ENCODE data around the gene TBC1D32.
A peak's percentile ranks its signal among the peaks of the same experiment; 100 is the strongest.
"Not testable (repeated sequence)": the region's sequence is repeated elsewhere in the genome, so short reads cannot be mapped to it uniquely, and the experiment has no call there.

The TBC1D32 gene

DNA sequence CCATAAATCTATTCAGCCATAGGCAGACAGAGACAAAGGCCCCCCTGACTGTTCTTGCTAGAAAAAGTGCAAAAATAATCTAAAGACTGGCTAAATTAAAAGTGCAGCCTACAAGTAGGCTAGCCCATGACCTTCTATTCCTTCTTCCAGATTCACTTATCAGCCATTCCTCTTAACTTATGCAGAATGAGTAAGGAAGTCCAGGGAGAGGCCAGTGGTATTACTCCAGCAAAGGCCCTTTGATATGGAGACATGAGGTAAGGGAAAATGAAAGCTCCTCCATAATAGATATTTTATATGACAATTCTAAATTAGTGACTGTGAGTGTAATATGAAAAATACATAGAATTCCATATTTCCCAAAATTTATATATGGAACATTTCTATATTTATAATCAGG lies 199.4 kb downstream of the TBC1D32 start:
- no peak for DNase-seq (ENCODE audit: low read depth in 1 of 2, low spot score in 1 of 2)
- TF ChIP-seq JUND (IDR thresholded peaks at IDR 0.05; ENCODE audit: low read depth): no peak
- in situ Hi-C loops (cut with HindIII; ENCODE audit: low pct_unique_long_range_greater_than_20kb, low sequenced_read_pairs): no loop called here

DNA sequence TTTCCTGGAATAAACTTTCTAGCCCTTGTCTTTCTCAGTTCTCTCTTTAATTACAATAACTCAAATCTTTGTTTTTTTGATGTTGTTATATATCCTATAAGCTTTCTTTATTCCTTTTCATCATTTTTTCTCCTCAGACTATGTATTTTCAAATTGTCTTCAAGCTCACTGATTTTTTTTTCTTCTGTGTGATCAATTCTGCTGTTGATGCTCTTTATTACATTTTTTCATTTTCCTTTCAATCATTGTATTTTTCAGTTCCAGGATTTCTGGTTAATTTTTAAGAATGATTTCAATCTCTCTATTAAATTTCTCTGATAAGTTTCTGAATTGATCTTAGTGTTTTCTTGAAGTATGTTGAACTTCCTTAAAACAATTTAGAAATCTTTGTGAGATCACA lies 209.7 kb downstream of the TBC1D32 start:
- DNase-seq (ENCODE audit: low read depth in 1 of 2, low spot score in 1 of 2): no peak
- in situ Hi-C loops (cut with HindIII; ENCODE audit: low pct_unique_long_range_greater_than_20kb, low sequenced_read_pairs): no loop called here
- TF ChIP-seq JUND (IDR thresholded peaks at IDR 0.05; ENCODE audit: low read depth): no peak

DNA sequence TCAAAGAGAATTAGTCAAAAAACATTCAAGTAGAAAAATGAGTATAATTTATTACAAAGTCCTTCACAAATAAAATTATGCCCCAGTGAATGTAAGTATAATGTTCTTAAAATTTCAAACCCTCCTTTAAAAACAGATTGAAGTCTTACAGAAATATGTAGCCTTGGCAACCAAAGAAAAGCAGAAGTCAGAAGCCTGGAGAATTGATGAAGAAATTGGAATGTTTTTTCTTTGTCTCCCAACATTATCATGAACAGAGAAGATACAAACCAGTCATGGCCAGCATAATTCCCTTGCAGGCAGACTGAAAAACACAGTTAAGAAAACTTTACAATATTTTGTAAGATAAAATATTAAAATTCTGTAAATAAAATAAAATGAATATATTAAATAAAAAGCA lies 221.9 kb downstream of the TBC1D32 start:
- no peak for DNase-seq (ENCODE audit: low read depth in 1 of 2, low spot score in 1 of 2)
- in situ Hi-C loops (cut with HindIII; ENCODE audit: low pct_unique_long_range_greater_than_20kb, low sequenced_read_pairs): no loop called here
- TF ChIP-seq JUND (IDR thresholded peaks at IDR 0.05; ENCODE audit: low read depth): no peak

DNA sequence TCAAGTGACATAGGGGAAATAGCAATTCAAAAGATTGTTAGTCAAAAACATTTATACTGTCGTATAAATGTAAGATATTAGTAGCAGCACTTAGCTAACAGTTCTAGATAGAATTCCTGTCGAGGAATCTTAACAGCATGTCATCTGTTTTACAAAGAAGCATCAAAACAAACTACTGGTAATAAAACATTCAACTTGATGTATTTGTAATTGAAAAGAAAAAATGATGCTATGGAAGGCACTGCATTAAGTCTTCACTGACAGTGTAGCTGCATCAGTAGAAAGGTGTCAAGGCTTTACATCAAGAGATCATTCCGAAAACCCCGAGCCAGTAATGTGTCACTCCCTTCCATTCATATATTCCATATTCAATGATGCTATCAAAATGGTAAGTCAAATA lies 223.5 kb downstream of the TBC1D32 start:
- no peak for TF ChIP-seq JUND (IDR thresholded peaks at IDR 0.05; ENCODE audit: low read depth)
- no peak for DNase-seq (ENCODE audit: low read depth in 1 of 2, low spot score in 1 of 2)
- in situ Hi-C loops (cut with HindIII; ENCODE audit: low pct_unique_long_range_greater_than_20kb, low sequenced_read_pairs): no loop called here

DNA sequence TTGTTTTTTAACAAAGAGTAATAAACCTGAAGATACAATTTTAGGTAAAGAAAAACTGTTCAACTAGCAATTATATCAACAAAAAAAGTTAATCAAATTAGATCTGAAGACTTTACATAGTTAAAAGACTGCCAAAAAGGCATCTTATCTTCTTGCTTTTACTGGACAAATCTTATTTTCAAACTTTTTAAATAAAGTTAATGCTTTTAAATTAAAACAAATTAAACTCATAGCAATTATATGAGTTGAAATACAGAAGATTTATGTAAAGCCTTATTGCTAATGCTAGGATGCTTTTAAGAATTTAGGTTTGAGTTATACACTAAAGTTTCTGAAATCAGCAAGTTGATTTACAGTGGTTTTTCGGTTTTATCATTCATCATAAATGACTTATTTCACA lies 227.3 kb downstream of the TBC1D32 start:
- DNase-seq (ENCODE audit: low read depth in 1 of 2, low spot score in 1 of 2): no peak
- no peak for TF ChIP-seq JUND (IDR thresholded peaks at IDR 0.05; ENCODE audit: low read depth)
- in situ Hi-C loops (cut with HindIII; ENCODE audit: low pct_unique_long_range_greater_than_20kb, low sequenced_read_pairs): no loop called here

DNA sequence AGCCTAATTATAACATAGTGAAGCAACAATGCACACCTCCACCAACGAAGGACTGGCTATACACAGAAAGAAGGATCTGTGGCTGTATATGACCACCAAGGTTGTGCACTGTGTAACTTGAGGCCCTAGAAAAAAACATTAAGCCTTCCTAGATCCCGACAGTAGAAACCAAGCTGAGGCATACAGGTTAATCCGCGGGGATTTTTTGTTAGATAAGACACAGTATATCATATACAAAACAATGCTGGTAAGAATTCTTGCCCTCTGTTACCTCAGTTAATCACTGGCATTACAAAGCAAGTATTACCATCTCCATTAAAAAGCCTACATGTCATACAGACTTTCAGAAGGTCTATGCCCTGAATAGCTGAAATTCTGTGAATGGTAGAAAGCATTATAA lies 228.8 kb downstream of the TBC1D32 start:
- no peak for DNase-seq (ENCODE audit: low read depth in 1 of 2, low spot score in 1 of 2)
- no peak for TF ChIP-seq JUND (IDR thresholded peaks at IDR 0.05; ENCODE audit: low read depth)
- in situ Hi-C loops (cut with HindIII; ENCODE audit: low pct_unique_long_range_greater_than_20kb, low sequenced_read_pairs): no loop called here

DNA sequence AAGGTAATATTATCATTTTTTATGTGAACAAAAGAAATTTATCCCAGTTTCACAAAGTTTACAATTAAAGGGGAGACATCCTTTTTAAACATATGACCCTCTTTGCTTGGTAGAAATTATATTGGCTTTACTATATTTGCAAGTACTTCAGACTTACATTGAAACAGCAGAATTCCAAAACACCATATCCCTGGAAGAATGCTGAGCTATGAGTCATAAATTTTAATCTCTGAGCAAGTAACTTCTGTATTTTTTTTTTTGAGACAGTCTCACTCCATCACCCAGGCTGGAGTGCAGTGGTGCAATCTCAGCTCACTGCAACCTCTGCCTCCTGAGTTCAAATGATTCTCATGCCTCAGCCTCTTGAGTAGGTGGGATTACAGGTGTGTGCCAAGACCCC lies 240.4 kb downstream of the TBC1D32 start:
- in situ Hi-C loops (cut with HindIII; ENCODE audit: low pct_unique_long_range_greater_than_20kb, low sequenced_read_pairs): no loop called here
- no peak for TF ChIP-seq JUND (IDR thresholded peaks at IDR 0.05; ENCODE audit: low read depth)

DNA sequence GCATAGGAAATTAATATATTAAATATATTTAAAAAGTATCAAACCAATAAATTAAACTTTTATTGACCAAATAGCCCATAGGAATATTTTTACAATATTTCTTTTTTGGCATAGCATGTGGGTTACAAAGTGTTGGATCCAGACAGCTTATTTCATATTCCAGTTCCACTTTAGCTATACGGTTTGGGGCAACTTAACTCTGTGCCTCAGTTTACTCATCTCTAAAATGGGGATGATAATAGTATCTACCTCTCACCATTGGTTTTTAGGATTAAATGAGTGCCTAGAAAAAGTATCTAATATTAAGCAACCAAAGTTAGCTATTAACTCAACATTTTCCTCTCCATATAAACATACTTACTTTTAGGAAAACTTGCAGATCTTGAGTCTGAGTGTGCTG lies 243.8 kb downstream of the TBC1D32 start:
- in situ Hi-C loops (cut with HindIII; ENCODE audit: low pct_unique_long_range_greater_than_20kb, low sequenced_read_pairs): no loop called here
- no peak for DNase-seq (ENCODE audit: low read depth in 1 of 2, low spot score in 1 of 2)
- no peak for TF ChIP-seq JUND (IDR thresholded peaks at IDR 0.05; ENCODE audit: low read depth)

More for the DNA sequence above, 240.4 kb downstream of the TBC1D32 start:
- no peak for DNase-seq (ENCODE audit: low read depth in 1 of 2, low spot score in 1 of 2)

DNA sequence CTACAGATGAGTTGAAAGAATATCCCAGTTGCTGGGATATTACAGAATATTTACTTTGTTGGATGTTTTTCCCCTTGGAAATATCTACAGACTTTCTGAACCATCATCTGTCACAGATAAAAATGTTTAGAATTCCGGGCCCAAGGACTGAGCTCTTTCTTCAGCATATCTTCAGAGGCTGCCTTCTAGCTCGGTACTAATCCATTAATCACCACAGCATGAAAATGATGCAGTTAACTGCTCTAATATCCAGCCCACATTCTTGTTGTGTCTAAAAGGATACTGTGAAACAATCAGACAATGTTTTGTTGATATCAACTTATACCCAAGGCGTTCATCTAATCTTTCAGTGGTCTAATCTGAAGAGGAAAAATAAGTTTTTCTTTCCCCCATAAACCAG lies 247.4 kb downstream of the TBC1D32 start:
- in situ Hi-C loops (cut with HindIII; ENCODE audit: low pct_unique_long_range_greater_than_20kb, low sequenced_read_pairs): no loop called here
- no peak for TF ChIP-seq JUND (IDR thresholded peaks at IDR 0.05; ENCODE audit: low read depth)

DNA sequence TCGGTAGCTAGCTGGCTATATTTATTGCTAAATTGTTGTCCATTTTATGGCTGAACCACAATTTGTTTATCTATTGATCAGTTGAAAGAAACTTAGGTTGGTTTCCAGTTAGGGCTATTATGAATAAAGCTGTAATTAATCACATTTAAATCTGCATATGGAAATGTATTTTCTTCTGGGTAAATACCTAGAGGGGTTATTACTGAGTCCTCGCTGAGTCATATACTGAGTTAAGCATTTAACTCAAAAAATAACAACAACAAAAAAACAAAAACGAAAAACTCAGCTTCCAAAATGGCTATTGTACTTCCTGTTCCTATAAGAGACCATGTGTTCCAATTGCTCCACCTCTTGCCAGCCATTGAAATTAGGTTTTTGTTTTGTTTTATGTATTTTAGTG lies 258.2 kb downstream of the TBC1D32 start:
- in situ Hi-C loops (cut with HindIII; ENCODE audit: low pct_unique_long_range_greater_than_20kb, low sequenced_read_pairs): no loop called here
- no peak for DNase-seq (ENCODE audit: low read depth in 1 of 2, low spot score in 1 of 2)
- TF ChIP-seq JUND (IDR thresholded peaks at IDR 0.05; ENCODE audit: low read depth): no peak

More for the DNA sequence above, 247.4 kb downstream of the TBC1D32 start:
- DNase-seq (ENCODE audit: low read depth in 1 of 2, low spot score in 1 of 2): no peak

DNA sequence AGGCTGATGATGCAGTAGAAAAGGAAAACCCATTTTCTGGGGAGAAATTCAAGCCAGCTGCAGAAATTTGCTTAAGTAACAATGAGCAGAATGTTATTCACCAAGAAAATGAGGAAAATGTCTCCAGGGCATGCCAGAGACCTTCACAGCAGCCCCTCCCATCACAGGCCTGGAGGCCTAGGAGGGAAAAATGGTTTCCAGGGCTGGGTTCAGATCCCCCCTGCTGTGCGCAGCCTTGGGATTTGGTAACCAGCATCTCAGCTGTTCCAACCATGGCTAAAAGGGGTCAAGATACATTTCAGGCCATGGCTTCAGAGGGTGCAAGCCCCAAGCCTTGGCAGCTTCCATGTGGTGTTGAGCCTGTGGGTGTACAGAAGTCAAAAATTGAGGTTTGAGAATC lies 265.5 kb downstream of the TBC1D32 start:
- DNase-seq (ENCODE audit: low read depth in 1 of 2, low spot score in 1 of 2); in situ Hi-C loops (cut with HindIII; ENCODE audit: low pct_unique_long_range_greater_than_20kb, low sequenced_read_pairs): not testable (repeated sequence)

DNA sequence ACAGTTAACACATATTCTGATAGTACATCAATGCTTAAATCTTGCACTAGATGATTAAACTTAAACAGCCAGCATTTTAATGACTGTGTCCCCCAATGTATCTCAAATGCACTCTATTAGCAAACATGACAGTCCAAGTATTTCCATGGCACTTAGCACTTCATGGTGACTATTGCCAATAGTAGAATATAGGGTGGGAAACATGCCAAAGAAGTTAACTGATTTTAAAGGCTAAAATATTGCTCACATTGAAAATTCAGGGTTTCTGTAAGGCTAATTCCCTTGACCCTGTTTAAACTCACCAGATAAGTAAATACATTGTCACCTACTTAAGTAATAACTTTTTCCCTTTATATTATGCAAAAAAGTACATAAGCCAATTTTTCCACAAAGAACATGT lies 266.9 kb downstream of the TBC1D32 start:
- in situ Hi-C loops (cut with HindIII; ENCODE audit: low pct_unique_long_range_greater_than_20kb, low sequenced_read_pairs): no loop called here

DNA sequence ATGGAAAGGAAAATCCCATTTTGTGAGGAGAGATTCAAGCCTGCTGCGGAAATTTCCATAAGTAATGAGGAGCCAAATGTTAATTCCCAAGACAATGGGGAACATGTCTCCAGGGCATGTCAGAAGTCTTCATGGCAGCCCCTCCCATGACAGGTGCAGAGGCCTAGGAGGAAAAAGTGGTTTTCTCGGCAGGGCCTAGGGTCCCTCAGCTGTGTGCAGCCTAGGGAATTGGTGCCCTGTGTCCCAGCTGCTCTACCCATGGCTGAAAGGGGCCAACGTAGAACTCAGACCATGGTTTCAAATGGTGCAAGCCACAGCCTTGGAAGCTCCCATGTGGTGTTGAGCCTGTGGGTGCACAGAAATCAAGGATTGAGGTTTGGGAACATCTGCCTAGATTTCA lies 269.9 kb downstream of the TBC1D32 start:
- DNase-seq (ENCODE audit: low read depth in 1 of 2, low spot score in 1 of 2): no peak
- TF ChIP-seq JUND (IDR thresholded peaks at IDR 0.05; ENCODE audit: low read depth): no peak
- in situ Hi-C loops (cut with HindIII; ENCODE audit: low pct_unique_long_range_greater_than_20kb, low sequenced_read_pairs): no loop called here

More for the DNA sequence above, 266.9 kb downstream of the TBC1D32 start:
- no peak for DNase-seq (ENCODE audit: low read depth in 1 of 2, low spot score in 1 of 2)
- TF ChIP-seq JUND (IDR thresholded peaks at IDR 0.05; ENCODE audit: low read depth): no peak

DNA sequence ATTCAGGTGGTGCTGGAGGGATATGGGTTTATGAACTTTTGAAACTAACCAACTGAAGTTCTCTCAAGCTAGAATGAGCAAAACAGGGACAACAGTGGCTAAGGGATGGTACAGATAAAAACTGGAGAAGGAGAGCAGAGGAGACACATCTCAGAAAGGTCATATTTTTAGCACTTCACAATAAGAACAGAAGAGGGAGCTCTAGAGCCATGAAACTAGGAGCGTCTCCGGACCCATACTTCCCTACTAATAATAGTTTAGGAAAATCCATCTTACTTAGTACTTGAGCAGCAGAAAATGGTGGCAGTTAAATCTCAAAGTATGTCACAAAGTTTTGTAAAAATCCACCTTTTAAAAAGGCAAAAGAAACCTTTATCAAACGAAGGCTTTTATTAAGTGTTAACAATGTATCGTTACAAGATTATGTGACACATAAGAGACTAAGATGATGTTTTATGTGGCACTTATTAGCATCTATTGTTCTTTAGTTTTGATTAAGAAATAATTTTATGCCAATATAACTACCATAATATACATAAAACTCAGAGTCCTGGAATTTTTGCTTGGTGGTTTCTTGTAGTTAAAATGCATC lies 278.6 kb downstream of the TBC1D32 start:
- in situ Hi-C loops (cut with HindIII; ENCODE audit: low pct_unique_long_range_greater_than_20kb, low sequenced_read_pairs): no loop called here
- TF ChIP-seq JUND (IDR thresholded peaks at IDR 0.05; ENCODE audit: low read depth): no peak
- peak; percentile 11 to 75 for DNase-seq (ENCODE audit: low read depth in 1 of 2, low spot score in 1 of 2)

DNA sequence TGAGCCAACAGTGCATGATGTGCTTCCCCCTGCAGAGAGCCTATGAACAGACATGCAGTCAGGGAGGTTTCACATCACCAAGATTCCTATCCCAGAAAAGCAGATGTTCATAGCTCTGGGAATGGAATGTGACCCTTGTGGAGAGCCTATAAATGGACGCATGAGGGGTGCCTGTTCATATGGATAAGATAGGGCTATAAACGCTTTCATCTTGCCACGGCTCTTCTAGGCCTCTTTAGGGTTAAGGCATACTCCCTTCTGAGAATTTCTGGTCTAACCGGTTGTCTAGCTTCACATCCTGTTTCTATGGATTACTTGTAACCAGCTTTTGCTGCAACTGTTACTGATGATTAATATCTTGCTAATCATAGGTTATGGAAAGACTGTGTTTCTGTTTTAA lies 285.7 kb downstream of the TBC1D32 start:
- in situ Hi-C loops (cut with HindIII; ENCODE audit: low pct_unique_long_range_greater_than_20kb, low sequenced_read_pairs): not testable (repeated sequence)
- DNase-seq (ENCODE audit: low read depth in 1 of 2, low spot score in 1 of 2): peak in 1 of 2 experiments; percentile 42

DNA sequence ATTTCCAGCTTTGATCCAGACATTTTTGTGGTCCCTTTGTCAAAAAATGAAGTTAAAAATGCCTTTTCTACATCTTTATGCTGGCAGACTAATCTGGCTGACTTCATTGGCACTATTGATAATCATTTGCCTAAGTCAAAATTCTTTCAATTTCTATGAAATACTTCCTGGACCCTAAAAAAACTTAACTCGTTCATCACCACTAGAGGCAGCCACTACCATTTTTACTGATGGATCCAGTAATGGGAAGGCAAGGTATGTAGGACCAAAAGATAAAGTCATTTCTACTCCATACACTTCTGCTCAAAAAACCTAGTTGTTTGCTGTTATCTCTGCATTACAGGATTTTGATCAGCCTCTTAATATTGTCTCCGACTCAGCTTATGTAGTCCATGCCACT lies 289.4 kb downstream of the TBC1D32 start:
- DNase-seq (ENCODE audit: low read depth in 1 of 2, low spot score in 1 of 2); in situ Hi-C loops (cut with HindIII; ENCODE audit: low pct_unique_long_range_greater_than_20kb, low sequenced_read_pairs): not testable (repeated sequence)

DNA sequence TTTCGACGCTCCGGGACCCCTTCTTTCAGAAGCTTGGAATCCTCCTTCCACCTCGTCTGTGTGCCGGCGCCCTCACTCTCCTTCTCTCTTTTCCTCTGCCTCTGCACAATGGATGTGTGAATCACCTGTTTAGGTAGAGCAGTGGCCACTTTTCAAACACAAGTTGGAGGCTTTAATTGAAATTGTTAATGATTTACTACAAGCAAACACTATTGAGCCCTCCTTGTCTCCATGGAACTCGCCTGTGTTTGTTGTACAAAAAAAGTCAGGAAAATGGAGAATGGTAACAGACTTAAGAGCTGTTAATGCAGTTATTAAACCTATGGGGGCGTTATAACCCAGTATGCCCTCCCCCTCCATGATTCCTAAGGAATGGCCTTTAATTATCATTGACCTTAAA lies 290.6 kb downstream of the TBC1D32 start:
- in situ Hi-C loops (cut with HindIII; ENCODE audit: low pct_unique_long_range_greater_than_20kb, low sequenced_read_pairs); DNase-seq (ENCODE audit: low read depth in 1 of 2, low spot score in 1 of 2): not testable (repeated sequence)

DNA sequence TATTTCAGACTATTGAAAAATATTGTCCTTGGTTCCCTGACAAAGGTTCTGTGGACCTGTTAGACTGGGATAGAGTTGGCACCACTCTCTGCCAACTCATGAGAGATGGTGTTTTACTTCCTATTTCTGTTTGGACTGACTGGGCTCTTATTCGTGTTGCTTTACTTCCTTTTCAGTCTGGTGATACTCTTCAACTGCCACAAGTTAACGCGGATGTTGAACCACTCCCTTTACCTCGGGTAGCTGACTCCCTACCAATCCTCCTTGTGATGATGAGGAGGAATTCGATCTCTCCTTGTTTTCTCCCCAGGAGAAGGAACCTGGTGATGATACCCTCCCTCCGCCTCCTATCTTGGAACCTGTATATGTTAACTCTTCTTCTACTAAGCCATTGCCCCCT lies 291.1 kb downstream of the TBC1D32 start:
- in situ Hi-C loops (cut with HindIII; ENCODE audit: low pct_unique_long_range_greater_than_20kb, low sequenced_read_pairs): not testable (repeated sequence)

More for the DNA sequence above, 291.1 kb downstream of the TBC1D32 start:
- not testable (repeated sequence) for DNase-seq (ENCODE audit: low read depth in 1 of 2, low spot score in 1 of 2)
